Hematopoietic multipotent progenitor cell treated with erythropoietin and hydrocortisone succinate and interleukin-3 and kit ligand, for 15 days (in vitro differentiated cells): Measurements from ENCODE around the gene IFNG-AS1.

Experiments
- DNase-seq: peaks from one replicate; pipeline ENCODE4 v3.0.0-alpha.2; 2015; ENCODE audit warnings: low spot score

Gene IFNG-AS1

DNA sequence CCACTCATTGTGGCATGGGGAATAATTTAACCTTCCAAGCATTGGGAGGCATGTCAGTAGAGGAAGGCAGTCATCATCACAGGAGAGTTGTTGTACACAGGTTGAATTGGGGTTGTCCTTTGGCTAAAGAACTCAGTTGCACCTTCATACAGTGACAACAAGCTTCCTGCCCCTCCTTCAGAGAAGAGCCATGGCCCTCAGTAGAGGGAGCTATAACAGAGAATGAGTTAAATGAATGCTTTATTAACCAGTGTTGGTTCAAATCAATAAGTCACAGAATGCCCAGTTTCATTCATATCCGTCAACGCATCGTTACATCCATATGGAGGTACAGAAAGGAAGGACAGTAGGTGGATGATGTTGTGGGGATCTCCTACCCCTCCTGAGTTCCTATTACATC lies 4.8 kb downstream of the IFNG-AS1 start:
- no peak for DNase-seq

DNA sequence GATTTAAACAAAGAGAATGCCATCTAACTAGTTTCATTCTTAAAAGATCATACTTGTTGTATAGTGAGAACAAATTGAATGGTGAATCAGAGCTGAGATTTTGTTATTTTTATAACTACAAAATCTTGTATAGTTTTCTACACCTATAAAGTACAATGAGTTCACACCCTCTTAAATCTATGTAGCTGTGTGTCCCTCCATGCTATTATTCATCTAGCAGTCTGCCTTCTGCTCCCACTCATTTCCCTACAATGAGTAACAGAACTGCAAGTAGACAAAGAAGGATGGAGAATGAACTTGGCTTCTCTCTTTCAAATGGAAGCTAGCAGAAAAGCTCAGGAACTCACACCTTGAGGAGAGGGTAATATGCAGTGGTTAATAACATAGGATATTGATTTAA lies 7.1 kb downstream of the IFNG-AS1 start:
- DNase-seq: no peak

DNA sequence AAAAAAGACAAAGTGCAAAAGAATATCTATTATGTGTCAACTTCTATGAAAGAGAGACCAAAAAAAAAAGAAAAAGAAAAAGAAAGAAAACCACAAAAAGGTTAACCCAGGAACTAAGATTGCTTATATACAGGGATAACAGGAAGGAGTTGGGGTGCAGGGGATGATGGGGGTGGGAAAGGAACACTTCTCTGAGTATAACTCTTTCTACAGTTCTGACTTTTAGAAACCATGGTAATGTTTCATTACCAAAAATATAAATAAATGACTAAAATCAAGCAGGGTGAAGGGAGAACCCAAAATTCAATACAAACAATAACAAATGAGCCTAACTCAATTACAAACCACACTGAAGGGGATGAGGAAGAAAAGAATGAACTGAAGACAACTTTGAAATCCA lies 9.1 kb downstream of the IFNG-AS1 start:
- DNase-seq: no peak

DNA sequence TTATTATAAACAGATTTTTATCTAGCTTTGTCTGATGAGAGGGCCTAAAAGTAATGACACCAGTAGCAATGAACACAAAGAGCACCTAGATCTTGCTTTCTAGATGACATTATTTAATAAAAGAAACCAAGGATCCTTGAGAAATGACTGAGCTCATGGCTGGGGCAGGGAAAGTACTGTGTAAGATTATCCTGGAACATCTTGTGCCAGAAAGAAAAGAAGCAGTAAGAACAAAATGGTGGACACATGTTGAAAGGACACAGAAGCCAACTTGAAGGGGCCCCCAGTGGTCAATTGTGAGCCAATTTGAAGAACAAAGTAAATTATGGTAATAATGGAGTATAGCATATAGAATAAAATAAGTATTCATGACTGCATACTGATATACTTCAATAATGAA lies 10.0 kb downstream of the IFNG-AS1 start:
- no peak for DNase-seq

DNA sequence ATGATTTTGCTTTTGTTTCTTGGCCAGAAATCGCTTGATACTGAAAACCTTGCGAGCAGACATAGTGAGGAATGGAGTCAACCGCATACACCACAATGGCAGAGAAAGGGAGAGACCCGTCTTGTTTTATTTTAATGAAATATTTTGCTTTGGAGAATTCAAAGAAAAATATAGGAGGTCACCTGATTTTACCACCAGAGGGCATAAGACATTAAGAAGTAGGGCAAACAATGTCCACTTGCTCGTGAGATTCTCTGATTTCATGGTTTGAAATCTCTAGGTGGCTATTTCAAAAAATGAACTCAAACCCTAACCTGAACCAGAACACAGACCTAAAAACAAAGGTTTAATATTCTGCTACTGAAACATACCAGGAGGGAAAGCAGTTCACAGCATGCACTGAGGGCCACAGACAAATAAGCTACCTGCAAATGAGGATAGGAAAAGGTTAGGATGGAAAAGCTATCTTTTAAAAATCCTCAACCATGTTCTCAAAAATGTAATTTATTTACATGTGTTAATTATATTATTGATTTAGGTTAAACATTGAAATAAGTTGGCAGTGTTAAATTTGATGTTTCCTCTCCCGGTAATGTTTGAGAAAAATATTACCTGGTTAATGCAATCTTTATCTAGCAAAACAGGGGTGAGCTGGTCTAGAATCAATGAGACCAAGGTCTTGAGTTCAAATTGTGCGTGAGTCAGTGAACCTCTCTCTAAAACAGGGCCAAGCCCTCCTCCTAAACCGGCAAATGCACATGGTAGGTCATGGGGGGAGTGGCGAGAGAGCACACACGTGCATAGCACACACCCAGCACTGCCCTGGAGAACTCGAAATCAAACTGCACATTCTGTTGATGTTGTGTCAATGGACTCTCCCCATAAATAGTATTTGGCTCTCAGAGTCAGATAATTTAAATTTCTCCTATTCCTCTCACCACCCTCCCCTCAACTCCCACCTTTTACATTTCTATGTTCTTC lies 12.5 kb downstream of the IFNG-AS1 start:
- no peak for DNase-seq

DNA sequence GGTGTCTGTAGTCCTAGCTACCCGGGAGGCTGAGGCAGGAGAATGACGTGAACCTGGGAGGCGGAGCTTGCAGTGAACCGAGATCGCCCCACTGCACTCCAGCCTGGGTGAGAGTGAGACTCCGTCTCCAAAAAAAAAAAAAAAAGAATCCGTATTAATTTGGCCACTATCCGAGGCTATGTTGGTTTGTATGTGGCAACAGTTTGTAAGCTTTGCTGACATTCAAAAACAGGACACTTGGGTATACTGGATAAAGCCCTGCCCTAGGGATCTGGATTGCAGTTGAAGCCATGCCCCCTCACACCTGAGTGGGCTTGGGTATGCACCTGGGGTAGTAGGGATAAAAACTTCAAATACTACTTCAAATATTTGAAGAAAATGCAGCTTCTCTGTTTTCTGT lies 14.5 kb downstream of the IFNG-AS1 start:
- no peak for DNase-seq

DNA sequence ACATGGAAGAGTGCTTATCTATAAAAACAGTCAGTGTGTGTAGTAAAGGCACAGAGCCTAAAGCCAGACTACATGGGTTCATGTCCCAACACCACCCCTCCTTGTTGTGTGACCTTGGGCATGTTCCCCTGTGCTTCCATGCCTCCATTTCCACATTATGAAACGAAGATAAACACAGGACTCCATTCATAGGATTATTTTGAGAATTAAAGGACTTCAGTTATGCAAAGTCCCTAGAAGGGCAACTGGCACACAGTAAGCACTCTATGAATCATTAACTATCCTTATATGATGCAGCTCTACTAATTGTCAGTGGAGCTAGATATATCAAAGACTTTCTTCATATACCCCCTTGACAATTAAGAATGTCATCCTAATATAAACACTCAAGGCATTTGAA lies 17.8 kb downstream of the IFNG-AS1 start:
- DNase-seq: no peak

DNA sequence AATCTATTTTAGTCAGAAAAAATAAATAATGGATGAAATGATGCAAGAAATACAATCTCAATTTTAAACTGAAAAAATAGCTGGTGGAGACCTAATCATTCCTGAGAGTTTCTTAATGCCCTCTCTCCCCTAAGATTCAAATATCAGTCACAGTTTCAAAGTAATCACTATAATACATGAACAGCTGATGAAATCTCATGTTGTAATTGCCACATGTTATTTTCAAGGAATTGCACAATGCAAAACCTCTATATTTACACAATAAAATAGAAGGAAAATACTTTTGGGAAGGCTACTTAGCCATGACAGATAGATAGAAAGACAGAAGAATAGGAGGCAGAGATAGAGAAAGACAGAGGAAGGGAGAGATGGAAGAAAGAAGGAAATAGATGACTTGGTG lies 18.2 kb downstream of the IFNG-AS1 start:
- DNase-seq: no peak

DNA sequence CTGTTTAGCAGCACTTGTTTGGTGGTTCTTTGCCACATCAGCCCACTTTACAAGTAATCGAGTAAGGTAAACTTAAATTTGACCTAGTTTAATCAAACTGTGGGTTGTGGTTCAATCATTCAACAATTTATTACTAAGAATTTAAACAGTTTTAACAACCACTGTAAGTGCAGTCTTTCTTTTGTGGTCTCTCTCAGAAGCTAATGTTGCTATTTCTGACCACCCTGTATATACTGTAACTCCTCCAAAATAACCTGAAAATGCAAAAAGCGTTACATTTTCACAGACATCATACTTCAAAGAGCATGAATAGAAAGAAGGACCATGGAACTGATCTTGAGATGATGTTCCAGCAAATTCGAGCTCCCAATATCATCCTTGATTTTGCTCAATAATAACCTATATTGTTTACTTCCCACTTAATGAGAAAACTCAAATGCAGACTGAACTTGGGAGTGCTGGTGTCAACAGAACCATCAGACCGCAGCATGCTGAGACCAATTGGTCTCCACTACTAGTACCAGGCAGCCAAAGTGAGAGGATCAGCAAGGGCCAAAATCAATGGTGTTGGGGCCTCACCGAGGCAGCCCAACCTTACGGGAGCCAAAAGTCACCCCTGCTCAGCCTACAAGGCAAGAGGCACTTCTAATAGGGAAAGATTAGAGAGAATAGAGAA lies 22.1 kb downstream of the IFNG-AS1 start:
- no peak for DNase-seq

DNA sequence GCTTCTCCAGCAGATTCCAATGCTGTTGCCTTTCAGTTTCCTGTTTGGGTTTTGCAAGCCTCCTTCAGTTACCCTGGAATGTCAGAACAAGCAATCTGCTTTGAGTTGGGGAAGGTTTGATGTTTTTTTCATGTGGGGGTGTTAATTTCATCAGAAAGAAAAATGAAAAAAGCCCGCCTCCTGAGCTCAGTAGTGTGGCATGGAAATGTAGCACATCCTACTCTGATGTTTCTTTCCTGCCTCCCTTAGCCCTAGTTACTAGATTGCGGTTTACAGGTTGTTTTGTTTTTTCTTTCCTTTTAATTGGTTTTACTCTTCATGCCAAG lies 22.6 kb downstream of the IFNG-AS1 start:
- DNase-seq: no peak

DNA sequence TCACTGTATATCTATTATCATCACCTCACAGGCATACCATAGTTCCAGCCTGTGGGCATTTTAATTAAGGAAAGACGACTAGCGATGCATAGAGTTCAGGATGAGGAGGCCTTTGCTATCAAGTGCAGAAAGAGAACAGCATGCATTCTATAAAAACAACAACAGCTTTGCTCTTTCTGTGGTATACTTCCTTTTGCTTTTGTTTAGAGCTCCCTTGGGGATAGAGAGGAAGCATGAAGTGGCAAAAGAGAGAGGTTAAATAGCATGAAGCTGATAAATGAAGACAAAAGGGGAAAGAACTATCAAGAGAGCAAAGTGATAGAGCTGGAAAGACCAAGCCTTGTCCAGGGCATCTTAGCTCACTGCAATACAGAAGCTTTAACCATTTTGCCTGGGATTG lies 23.5 kb downstream of the IFNG-AS1 start:
- DNase-seq: no peak

DNA sequence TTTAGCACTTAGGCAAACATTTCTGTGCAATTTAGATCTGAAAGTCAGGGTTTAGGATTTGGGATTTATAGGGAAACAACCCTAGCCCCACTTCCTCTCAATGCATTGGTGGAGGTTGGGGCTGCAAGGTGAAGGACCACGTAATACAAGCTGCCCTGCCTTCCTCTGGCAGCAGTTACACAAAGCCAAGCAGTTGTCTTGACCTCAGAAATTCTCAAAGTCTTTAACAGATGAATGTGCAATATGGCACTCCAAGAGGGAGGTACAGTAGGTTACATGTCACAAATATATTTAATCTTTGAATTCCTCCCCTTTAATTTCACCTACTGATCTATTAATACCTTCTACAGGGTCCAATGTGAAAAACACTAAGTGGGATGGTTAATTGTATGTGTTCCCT lies 23.9 kb downstream of the IFNG-AS1 start:
- no peak for DNase-seq

DNA sequence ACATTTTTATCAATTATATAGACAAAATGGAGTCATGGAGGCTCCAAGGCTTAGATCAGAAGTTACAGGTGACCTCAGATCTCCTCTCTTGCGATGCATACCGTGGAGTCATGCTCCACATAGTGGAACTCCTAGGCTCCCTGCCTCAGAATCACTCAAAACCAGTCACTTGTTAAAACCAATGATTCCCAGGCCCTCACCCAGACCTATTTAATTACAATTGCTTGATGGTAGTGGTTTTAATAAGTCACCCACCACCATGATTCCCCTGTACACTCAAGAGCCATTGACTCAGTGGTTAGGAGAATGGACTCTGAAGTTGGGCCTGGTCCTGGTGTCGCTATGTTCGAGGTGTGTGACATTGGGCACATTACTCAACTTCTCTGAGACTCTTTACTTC lies 26.9 kb downstream of the IFNG-AS1 start:
- DNase-seq: no peak

DNA sequence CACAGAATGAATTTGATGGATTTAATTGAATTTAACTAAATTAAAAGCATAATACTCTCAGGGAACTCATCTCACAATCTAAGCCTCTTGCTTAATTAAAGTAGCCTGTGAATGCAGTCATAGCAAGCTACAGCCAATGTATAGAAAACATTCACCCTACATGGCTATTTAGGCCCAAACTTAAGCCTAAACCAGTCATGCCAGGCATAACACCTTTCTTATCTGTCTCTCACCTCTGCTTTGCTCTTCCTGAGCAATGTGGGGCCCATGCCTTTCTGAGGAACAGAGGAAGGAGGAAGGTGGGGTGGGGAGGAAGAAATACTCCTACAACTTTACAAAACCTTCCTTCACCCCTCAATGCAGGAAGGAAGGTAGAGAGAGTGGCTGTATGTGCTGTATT lies 29.1 kb downstream of the IFNG-AS1 start:
- no peak for DNase-seq

DNA sequence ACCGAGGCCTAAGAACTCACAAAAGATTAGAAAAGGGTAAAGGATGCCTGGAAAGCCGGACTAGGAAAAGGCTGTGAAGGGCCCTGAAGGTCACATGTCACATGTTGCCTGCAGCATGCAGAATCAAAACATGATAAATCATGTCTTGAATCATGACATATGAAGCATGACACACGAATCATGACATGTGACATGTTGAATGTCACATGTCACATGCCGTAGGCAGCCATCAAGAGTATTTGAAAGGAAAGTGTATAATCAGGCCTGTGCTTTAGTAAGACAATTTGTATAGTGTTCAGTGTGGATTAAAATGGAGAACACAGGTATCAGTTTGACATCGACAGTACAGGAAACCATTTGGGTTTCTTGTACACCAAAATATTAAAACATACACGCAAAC lies 30.8 kb downstream of the IFNG-AS1 start:
- DNase-seq: no peak

DNA sequence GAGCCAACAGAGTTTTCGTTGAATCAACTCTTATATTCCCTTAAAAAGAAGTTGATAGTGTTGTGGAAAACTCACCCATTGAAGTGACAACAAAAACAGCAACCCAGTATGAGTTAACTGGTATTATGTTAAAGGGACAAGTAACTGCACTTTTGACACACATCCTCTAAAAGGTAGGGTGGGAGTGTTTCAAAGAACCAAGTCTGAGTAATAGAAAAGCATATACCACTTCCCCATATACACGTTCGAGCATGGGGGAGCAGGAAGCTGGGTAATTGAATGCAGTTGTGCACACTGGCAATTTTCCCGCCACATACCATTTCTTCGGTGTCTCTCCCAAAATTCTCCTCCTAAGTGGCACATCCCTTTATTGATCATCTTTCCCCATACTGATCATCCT lies 31.5 kb downstream of the IFNG-AS1 start:
- DNase-seq: no peak

DNA sequence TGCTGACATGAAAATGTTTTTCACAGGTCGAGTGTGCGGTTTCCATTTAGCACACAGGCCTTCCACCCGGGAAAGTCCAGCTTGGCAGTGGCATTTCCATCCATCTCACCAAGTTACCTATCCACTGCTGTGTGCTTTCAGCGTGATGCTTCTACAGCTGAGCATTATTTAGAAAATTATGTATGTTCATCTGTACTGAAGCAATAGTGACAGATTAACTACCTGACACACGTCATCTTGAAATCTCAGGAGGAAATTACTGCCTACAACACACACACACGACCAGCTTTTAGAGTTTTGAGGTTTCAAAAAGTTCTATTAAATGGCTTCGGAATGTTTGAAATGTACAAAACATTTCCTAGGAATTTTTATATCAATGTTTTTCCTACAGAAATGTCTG lies 39.4 kb downstream of the IFNG-AS1 start:
- no peak for DNase-seq

DNA sequence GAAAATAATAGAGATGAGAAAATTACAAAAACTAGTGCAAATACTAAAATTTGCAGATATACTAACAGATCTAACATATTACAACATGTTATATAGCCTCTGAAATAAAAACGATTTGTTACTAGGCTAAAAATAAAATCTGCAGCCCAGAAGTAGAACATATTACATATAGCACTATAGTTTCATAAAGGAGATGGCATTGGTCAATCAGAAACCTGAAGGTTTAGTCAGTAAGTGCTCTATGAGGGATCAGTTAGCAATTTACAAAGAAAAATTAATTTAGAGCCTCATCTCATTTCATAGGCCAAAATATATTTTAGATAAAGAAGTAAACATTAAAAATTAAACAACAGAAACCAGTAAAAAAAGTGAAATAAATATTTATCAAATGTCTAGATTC lies 41.0 kb downstream of the IFNG-AS1 start:
- DNase-seq: no peak

DNA sequence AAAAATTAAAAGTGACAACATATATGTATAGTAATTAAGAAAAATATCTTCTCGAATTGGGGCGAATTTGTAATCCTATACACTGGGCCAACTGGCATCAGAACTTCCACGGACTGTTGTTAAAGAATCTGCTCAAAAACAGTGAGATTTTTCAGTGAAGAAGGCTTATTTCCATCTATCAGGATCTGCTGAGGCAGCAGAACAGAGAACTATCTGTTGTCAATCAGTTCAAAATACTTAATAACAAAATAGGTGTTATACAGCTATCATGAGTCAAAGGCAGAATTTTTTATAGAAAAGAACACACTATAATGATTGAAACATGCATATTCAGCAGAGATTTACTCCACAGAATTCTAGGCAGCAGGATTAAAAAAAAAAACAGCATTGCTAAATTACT lies 41.9 kb downstream of the IFNG-AS1 start:
- no peak for DNase-seq

DNA sequence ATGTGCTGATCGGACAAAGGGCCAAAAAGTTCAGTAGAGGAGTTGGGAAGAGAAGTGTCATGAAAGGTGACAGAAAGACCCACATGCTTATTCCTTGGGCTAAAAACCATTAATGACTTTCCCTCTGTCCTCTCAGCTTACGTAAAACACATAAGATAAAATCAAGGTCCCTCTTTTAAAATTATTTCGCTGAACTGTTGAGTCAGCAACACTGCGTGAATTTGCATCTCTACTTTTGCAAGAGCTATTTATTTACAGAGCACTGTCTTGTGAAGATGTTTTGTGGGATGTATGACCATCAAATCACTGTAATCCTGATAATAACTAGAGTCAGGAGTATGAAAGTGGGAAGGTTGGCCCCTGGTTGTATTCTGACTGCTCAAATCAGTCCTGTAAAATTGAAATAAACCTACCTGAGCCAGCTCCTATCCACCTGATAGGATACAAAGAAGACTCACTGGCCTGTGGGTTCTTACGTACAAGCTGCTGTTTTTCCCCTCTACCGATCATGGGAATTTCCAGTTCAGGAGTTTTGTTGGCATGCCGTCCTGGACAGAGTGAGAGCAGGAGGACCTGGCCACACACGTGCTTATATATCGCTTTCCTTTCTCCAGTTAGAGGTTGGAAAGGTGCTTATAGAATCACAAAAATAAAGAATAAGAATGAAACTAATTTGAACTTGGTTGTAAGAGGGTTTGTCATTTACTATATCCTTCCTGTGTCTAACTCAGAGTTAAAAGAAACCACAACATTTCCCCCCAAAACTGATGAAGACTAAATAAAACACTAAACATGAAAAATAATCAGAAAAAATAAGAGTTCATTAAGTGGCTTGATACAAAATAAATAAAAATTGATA lies 42.9 kb downstream of the IFNG-AS1 start:
- no peak for DNase-seq

DNA sequence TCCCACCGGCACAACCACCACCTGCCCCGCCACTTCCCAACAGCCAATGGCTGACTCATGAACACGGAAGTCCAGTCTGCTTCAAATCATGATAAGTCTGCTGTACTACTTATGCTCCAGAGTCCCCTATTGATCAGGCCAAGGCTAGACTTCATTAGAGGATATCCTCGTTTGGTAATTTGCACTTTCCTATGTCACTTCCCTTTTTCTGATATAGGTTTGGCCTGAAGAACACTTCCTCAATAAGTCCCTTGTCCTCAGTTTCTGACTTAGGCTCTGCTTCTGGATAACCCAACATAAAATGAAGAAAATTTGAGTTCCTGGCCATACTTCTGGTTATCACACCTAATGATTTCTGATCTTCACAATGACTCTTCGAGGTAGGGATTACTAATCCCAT lies 45.3 kb downstream of the IFNG-AS1 start:
- no peak for DNase-seq

DNA sequence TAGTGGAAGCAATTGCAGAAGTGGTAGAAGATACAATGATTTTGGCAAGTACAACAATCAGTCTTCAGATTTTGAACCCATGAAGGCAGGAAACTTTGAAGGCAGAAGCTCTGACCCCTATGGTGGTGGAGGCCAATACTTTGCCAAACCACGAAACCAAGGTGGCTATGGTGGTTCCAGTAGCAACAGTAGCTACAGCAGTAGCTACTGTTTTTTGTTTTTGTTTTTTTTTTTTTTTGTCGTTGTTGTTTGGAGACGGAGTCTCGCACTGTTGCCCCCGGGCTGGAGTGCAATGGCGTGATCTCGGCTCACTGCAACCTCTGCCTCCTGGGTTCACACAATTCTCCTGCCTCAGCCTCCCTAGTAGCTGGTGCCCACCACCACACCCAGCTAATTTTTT lies 47.4 kb downstream of the IFNG-AS1 start:
- no peak for DNase-seq
